Measurements from ENCODE around the gene AGAP1. TPM values are rescaled to one million over a fixed set of nuclear protein-coding genes. Genes with fewer than 3 reads are reported as not detected.

Gene AGAP1
- total RNA-seq, 1 donor from 2014 or later = 44.0 TPM

DNA sequence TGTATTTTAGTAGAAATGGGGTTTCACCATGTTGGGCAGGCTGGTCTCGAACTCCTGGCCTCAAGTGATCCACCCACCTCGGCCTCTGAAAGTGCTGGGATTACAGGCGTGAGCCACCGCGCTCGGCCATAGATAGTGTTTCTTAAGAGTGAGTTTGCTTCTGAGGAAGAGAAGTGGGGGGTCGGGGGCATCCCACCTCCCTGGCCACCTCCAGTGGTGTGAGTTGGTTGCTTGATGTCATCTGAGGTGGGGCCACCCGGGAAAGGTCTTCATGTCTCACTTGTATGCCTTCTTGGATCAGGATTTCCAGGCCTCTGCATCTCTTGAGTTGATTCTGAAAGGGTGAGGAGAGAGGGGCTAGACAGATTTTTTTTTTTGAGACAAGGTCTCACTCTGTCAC lies 57.1 kb downstream of the AGAP1 start:
- Mint-ChIP-seq H3K27me3 (ENCODE audit: low read depth) (peaks cover 8% of the 10 kb centered on the region), H3K9me3 (no peaks in the 10 kb centered on the region), H3K36me3 (no peaks in the 10 kb centered on the region), H3K4me3 (no peak overlapping the region), H3K4me1 (peaks cover 12% of the 10 kb centered on the region), H3K27ac (no peak overlapping the region)
- no peak for DNase-seq (ENCODE audit: low spot score in 2 of 2, unreplicated experiment in 2 of 2)
- TF ChIP-seq, protein P1, sequence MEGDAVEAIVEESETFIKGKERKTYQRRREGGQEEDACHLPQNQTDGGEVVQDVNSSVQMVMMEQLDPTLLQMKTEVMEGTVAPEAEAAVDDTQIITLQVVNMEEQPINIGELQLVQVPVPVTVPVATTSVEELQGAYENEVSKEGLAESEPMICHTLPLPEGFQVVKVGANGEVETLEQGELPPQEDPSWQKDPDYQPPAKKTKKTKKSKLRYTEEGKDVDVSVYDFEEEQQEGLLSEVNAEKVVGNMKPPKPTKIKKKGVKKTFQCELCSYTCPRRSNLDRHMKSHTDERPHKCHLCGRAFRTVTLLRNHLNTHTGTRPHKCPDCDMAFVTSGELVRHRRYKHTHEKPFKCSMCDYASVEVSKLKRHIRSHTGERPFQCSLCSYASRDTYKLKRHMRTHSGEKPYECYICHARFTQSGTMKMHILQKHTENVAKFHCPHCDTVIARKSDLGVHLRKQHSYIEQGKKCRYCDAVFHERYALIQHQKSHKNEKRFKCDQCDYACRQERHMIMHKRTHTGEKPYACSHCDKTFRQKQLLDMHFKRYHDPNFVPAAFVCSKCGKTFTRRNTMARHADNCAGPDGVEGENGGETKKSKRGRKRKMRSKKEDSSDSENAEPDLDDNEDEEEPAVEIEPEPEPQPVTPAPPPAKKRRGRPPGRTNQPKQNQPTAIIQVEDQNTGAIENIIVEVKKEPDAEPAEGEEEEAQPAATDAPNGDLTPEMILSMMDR (IDR thresholded peaks at IDR 0.05; ENCODE audit: unreplicated experiment) = no peak

DNA sequence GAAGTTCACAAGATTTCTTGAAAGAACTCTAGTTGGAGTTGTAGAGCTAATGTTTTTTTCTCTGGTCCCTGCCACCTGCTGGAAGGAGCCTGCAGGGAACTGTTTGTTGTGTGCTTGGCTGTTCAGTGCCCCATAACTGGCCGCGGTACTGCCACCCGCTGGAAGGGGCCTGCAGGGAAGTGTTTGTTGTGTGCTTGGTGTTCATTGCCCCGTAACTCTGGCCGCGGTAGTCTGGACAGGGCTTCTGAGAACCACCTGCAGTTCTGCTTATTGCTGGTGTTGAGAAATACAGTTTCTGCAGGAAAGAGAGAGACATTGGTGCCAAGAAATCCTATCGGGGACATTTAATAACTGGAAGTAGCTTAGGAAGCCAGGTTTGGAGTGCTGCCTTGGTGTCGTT lies 58.1 kb downstream of the AGAP1 start:
- DNase-seq (ENCODE audit: low spot score in 2 of 2, unreplicated experiment in 2 of 2) = no peak
- H3K27ac Mint-ChIP-seq = no peak overlapping the region
- peaks cover 7% of the 10 kb centered on the region for H3K4me1 Mint-ChIP-seq

DNA sequence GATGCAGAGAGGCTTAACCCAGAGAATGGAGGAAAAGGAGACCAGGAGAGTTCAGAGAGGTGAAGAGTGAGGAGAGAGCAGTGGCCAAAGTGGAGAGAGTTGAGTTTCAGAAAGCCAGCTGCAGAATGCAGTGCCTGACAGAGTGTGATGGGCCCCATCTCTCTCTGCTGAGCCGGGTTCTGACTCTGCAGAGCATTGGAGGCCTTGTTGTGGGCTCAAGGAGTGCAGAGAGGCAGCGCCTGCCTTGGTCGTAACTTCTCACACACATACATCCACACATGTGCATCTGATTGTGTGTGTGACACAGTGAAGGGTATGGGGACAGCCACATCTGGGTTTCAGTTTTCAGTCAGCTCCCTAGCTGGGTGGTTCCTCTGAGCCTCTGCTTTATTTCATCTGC lies 58.8 kb downstream of the AGAP1 start:
- no peaks in the 10 kb centered on the region for H3K36me3 Mint-ChIP-seq
- H3K4me3 Mint-ChIP-seq = no peak overlapping the region
- peaks cover 8% of the 10 kb centered on the region for H3K27me3 Mint-ChIP-seq (ENCODE audit: low read depth)
- DNase-seq (ENCODE audit: low spot score in 2 of 2, unreplicated experiment in 2 of 2) = no peak
- no peak overlapping the region for H3K27ac Mint-ChIP-seq
- TF ChIP-seq, protein P1 (IDR thresholded peaks at IDR 0.05; ENCODE audit: unreplicated experiment) = no peak
- no peaks in the 10 kb centered on the region for H3K9me3 Mint-ChIP-seq
- peaks cover 7% of the 10 kb centered on the region for H3K4me1 Mint-ChIP-seq

More for the DNA sequence above, 58.1 kb downstream of the AGAP1 start:
- H3K4me3 Mint-ChIP-seq = no peak overlapping the region
- no peaks in the 10 kb centered on the region for H3K9me3 Mint-ChIP-seq
- TF ChIP-seq, protein P1 (IDR thresholded peaks at IDR 0.05; ENCODE audit: unreplicated experiment) = no peak
- peaks cover 8% of the 10 kb centered on the region for H3K27me3 Mint-ChIP-seq (ENCODE audit: low read depth)
- no peaks in the 10 kb centered on the region for H3K36me3 Mint-ChIP-seq

DNA sequence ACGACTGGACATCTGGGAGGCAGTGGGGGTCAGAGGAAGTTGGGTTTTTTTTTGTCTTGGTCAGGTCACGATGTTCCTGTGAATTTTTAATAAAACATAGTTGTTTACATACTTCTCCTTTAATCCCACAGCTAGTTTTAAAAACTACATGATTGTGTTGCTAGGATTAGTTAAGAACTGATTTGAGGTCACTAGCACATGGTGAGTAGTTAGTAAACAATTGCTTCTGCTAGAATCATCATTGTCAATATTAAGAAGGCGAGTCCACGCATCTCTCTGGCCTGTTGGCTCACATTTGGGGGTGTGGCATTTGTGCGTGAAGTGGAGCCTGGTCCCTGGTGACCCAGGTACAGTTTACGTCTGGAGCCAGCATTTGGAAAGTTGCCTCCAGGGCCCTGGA lies 59.4 kb downstream of the AGAP1 start:
- DNase-seq (ENCODE audit: low spot score in 2 of 2, unreplicated experiment in 2 of 2) = no peak
- TF ChIP-seq, protein P1 (IDR thresholded peaks at IDR 0.05; ENCODE audit: unreplicated experiment) = no peak
- Mint-ChIP-seq H3K27me3 (ENCODE audit: low read depth) (peaks cover 8% of the 10 kb centered on the region), H3K4me1 (peaks cover 7% of the 10 kb centered on the region), H3K4me3 (no peak overlapping the region), H3K9me3 (no peaks in the 10 kb centered on the region), H3K36me3 (no peaks in the 10 kb centered on the region), H3K27ac (no peak overlapping the region)

DNA sequence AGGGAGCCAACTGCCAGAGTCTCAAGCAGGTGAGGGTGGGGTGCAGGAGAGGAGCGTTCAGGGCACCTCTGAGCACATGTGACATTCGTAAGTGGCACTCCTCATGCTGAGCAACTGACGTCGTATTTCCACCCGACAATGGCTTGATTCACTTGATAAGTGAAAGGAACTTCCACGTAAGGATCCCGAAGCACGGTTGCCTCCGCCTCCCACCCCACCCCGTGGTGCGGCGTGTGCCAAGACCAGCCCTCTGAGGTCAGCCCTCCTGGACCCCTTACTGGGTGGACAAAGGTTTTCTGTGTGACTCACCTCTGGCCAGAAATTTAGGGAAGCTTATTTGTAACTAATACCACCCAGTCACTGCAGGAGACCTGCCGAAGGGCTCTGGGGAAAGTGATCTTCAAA lies 59.9 kb downstream of the AGAP1 start:
- no peak overlapping the region for H3K4me3 Mint-ChIP-seq
- H3K4me1 Mint-ChIP-seq = peaks cover 7% of the 10 kb centered on the region
- H3K27me3 Mint-ChIP-seq (ENCODE audit: low read depth) = peaks cover 8% of the 10 kb centered on the region
- DNase-seq (ENCODE audit: low spot score in 2 of 2, unreplicated experiment in 2 of 2) = no peak
- H3K27ac Mint-ChIP-seq = no peak overlapping the region
- H3K9me3 Mint-ChIP-seq = no peaks in the 10 kb centered on the region
- no peaks in the 10 kb centered on the region for H3K36me3 Mint-ChIP-seq
- TF ChIP-seq, protein P1 (IDR thresholded peaks at IDR 0.05; ENCODE audit: unreplicated experiment) = no peak

DNA sequence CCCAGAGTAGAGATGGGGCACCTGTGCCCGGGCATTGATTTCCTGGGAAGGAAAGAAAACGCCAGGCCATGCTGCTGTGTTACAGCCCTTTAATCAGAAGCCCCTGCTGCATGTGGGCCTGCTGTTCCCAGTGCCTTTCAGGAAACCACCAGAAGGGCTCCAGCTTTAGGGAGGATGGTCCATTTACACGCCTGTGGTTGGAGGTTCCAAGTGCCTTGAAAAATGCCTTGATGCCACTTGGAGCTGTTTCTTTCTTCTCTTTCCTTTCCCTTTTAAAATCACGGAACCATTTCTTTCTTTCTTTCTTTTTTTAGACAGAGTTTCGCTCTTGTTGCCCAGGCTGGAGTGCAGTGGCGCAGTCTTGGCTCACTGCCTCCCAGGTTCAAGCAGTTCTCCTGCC lies 60.5 kb downstream of the AGAP1 start:
- Mint-ChIP-seq H3K4me3 (no peak overlapping the region), H3K4me1 (peaks cover 7% of the 10 kb centered on the region), H3K36me3 (no peaks in the 10 kb centered on the region), H3K27ac (no peak overlapping the region), H3K27me3 (ENCODE audit: low read depth) (peaks cover 8% of the 10 kb centered on the region), H3K9me3 (no peaks in the 10 kb centered on the region)
- DNase-seq (ENCODE audit: low spot score in 2 of 2, unreplicated experiment in 2 of 2) = no peak
- TF ChIP-seq, protein P1 (IDR thresholded peaks at IDR 0.05; ENCODE audit: unreplicated experiment) = no peak

All from mesothelial cell of epicardium (in vitro differentiated cells).